SK-N-MC (cell line): ENCODE measurements around the gene CCDC9.
"Not testable (repeated sequence)": the region's sequence is repeated elsewhere in the genome, so short reads cannot be mapped to it uniquely, and the experiment has no call there.

ENCODE experiments used
- DNase-seq: peaks from one replicate; pipeline ENCODE4 v3.0.0-alpha.2; 2011; ENCODE audit warnings: low read depth, low spot score
- H3K27ac ChIP-seq: fragments of 200-600 bp; sonication (generic); 2 replicates; pipeline ENCODE4 v1.5.1; 2016; ENCODE audit warnings: mixed run types
- H3K36me3 ChIP-seq: fragments of 200-600 bp; sonication (generic); 2 replicates; pipeline ENCODE4 v1.6.1; 2017; ENCODE audit warnings: antibody characterized with exemption, low read length, mixed read lengths; ENCODE audit not compliant: insufficient read depth
- H3K4me3 ChIP-seq: fragments of 200-600 bp; sonication (generic); 2 replicates; pipeline ENCODE4 v1.5.1; 2016
- H3K9ac ChIP-seq: fragments of 200-600 bp; sonication (generic); 2 replicates; pipeline ENCODE4 v1.8.0; 2017; ENCODE audit warnings: mixed run types, mixed read lengths; ENCODE audit not compliant: insufficient read length
- H3K9me3 ChIP-seq: fragments of 200-600 bp; sonication (generic); 2 replicates; pipeline ENCODE4 v1.6.1; 2017; ENCODE audit warnings: low read depth, mild to moderate bottlenecking, antibody characterized with exemption, low read length, moderate library complexity, mixed read lengths
- EZH2 ChIP-seq: fragments of 200-600 bp; sonication (generic); IDR thresholded peaks from one replicate; pipeline ENCODE4 v1.6.1; 2017; ENCODE audit warnings: antibody characterized with exemption
- FOXP2 ChIP-seq: optimal IDR thresholded peaks from 2 replicates; pipeline ENCODE3; 2011; ENCODE audit warnings: mild to moderate bottlenecking, moderate library complexity; ENCODE audit not compliant: insufficient read depth; ENCODE audit errors: extremely low read length, control extremely low read depth
- POLR2AphosphoS5 ChIP-seq: IDR thresholded peaks from 2 replicates; pipeline ENCODE4 v1.6.1; 2012; ENCODE audit warnings: mild to moderate bottlenecking, low read depth, low read length, borderline replicate concordance

The CCDC9 gene

GRCh38 chr19:47240996-47241918, 15.1 kb upstream of the CCDC9 start:
- Histone ChIP-seq H3K27ac (no peak overlapping the region), H3K9ac (no peak overlapping the region), H3K36me3 (no peaks in the 10 kb centered on the region), H3K9me3 (no peaks in the 10 kb centered on the region), H3K4me3 (peak overlapping the region; percentile 28; the same call in 1 of the 2 replicates)
- DNase-seq = no peak
- TF ChIP-seq FOXP2 = no peak

GRCh38 chr19:47241919-47242577, 14.3 kb upstream of the CCDC9 start:
- Histone ChIP-seq H3K36me3 (no peaks in the 10 kb centered on the region), H3K4me3 (no peak overlapping the region), H3K9ac (no peak overlapping the region), H3K27ac (no peak overlapping the region), H3K9me3 (no peaks in the 10 kb centered on the region)
- no peak for TF ChIP-seq FOXP2
- no peak for TF ChIP-seq EZH2
- no peak for TF ChIP-seq POLR2AphosphoS5
- DNase-seq = no peak

GRCh38 chr19:47243364-47243775, 13.0 kb upstream of the CCDC9 start:
- no peak for TF ChIP-seq POLR2AphosphoS5
- no peak for TF ChIP-seq FOXP2
- TF ChIP-seq EZH2 = no peak
- Histone ChIP-seq H3K9me3 (no peaks in the 10 kb centered on the region), H3K36me3 (no peaks in the 10 kb centered on the region), H3K9ac (peak overlapping the region; percentile 85), H3K27ac (0 out of 2 replicates have a peak overlapping the region, but pooled peaks have one; percentile 86), H3K4me3 (peak overlapping the region; percentile 79)
- DNase-seq = no peak

GRCh38 chr19:47243776-47244547, 12.4 kb upstream of the CCDC9 start:
- peak overlapping the region; percentile 85 for H3K9ac ChIP-seq
- DNase-seq = no peak
- H3K27ac ChIP-seq = peak overlapping the region; percentile 86
- H3K36me3 ChIP-seq = no peaks in the 10 kb centered on the region
- peak overlapping the region; percentile 79 for H3K4me3 ChIP-seq
- H3K9me3 ChIP-seq = no peaks in the 10 kb centered on the region
- TF ChIP-seq EZH2 = no peak
- peak; percentile 66 for TF ChIP-seq FOXP2
- no peak for TF ChIP-seq POLR2AphosphoS5

GRCh38 chr19:47247308-47247990, 8.9 kb upstream of the CCDC9 start:
- Histone ChIP-seq H3K27ac (peak overlapping the region; percentile 61; the same call in 1 of the 2 replicates), H3K9me3 (no peaks in the 10 kb centered on the region), H3K9ac (no peak overlapping the region), H3K36me3 (no peaks in the 10 kb centered on the region), H3K4me3 (no peak overlapping the region)
- no peak for TF ChIP-seq FOXP2
- no peak for TF ChIP-seq EZH2
- TF ChIP-seq POLR2AphosphoS5 = no peak
- no peak for DNase-seq

- H3K27ac ChIP-seq = 0 out of 2 replicates have a peak overlapping the region, but pooled peaks have one; percentile 25
- not testable (repeated sequence) for H3K9me3 ChIP-seq, DNase-seq, H3K9ac ChIP-seq, H3K36me3 ChIP-seq, H3K4me3 ChIP-seq
These were observed 3.3 kb upstream of the CCDC9 start for GRCh38 chr19:47253016-47253415.

GRCh38 chr19:47253467-47253881, 2.9 kb upstream of the CCDC9 start:
- no peak overlapping the region for H3K4me3 ChIP-seq
- TF ChIP-seq POLR2AphosphoS5 = no peak
- no peak for TF ChIP-seq FOXP2
- no peak for DNase-seq
- no peaks in the 10 kb centered on the region for H3K9me3 ChIP-seq
- H3K36me3 ChIP-seq = peaks cover under 1% of the 10 kb centered on the region; the same call in 1 of the 2 replicates
- H3K9ac ChIP-seq = no peak overlapping the region
- H3K27ac ChIP-seq = 0 out of 2 replicates have a peak overlapping the region, but pooled peaks have one; percentile 25
